BLaER1 treated with 17β-estradiol and CSF1 and Interleukin-3, amounts not matched to agents 10 nM and 100 nM (cell line): ENCODE data around the gene MYO3A.

ENCODE experiments used
- H3K27ac ChIP-seq, 11 experiments: shearing (Covaris generic); formaldehyde crosslinking; 2 replicates each; pipeline ENCODE4 v1.8.1; 2022
- H3K27me3 ChIP-seq, 11 experiments: shearing (Covaris generic); formaldehyde crosslinking; 2 replicates each; pipeline ENCODE4 v1.8.1; 2022
- H3K36me3 ChIP-seq, 11 experiments: shearing (Covaris generic); formaldehyde crosslinking; 2 replicates each; pipeline ENCODE4 v1.8.1; 2022
- H3K4me1 ChIP-seq, 10 experiments: shearing (Covaris generic); formaldehyde crosslinking; 2 replicates each; pipeline ENCODE4 v1.8.1; 2022
- H3K4me2 ChIP-seq, 11 experiments: shearing (Covaris generic); formaldehyde crosslinking; 2 replicates each; pipeline ENCODE4 v1.8.1; 2022
- H3K4me3 ChIP-seq, 10 experiments: shearing (Covaris generic); formaldehyde crosslinking; 2 replicates each; pipeline ENCODE4 v1.8.1; 2022
- H3K9ac ChIP-seq, 11 experiments: shearing (Covaris generic); formaldehyde crosslinking; 2 replicates each; pipeline ENCODE4 v1.8.1; 2022
- H3K9me3 ChIP-seq, 11 experiments: shearing (Covaris generic); formaldehyde crosslinking; replicated peaks in 1 of 11; 2 replicates each; pipeline ENCODE4 v1.8.1; 2022
- H4K20me1 ChIP-seq, 11 experiments: shearing (Covaris generic); formaldehyde crosslinking; 2 replicates each; pipeline ENCODE4 v1.8.1; 2022
- Cebpa-rat ChIP-seq, 11 experiments: shearing (Covaris generic); IDR thresholded peaks; 2 replicates each; pipeline ENCODE4 v1.8.1; 2022

Gene MYO3A

GRCh38 chr10:25959540-25960232 lies 25.7 kb downstream of the MYO3A start:
- Histone ChIP-seq H3K4me3 (no peak overlapping the region), H3K4me2 (0 out of 22 replicates have a peak overlapping the region, but pooled peaks of 1 of the 11 experiments have one; percentile 12), H3K4me1 (peaks cover 0 to 4% (median 0%) of the 10 kb centered on the region in 10 experiments; a peak in 1 of 20 replicates), H3K27ac (no peak overlapping the region), H3K36me3 (no peaks in the 10 kb centered on the region), H3K9me3 (peaks cover 6 to 22% (median 14%) of the 10 kb centered on the region in 11 experiments; a peak in 16 of 22 replicates), H4K20me1 (no peaks in the 10 kb centered on the region), H3K9ac (no peak overlapping the region), H3K27me3 (no peaks in the 10 kb centered on the region)
- TF ChIP-seq Cebpa-rat (IDR thresholded peaks at IDR 0.05) = no peak

GRCh38 chr10:25965584-25965983 lies 31.6 kb downstream of the MYO3A start:
- Histone ChIP-seq H4K20me1 (no peaks in the 10 kb centered on the region), H3K36me3 (no peaks in the 10 kb centered on the region), H3K4me1 (no peaks in the 10 kb centered on the region), H3K27ac (no peak overlapping the region), H3K4me2 (no peak overlapping the region), H3K27me3 (no peaks in the 10 kb centered on the region), H3K9ac (no peak overlapping the region), H3K4me3 (no peak overlapping the region), H3K9me3 (no peaks in the 10 kb centered on the region)
- TF ChIP-seq Cebpa-rat (IDR thresholded peaks at IDR 0.05) = no peak

- Histone ChIP-seq H4K20me1 (no peaks in the 10 kb centered on the region), H3K9me3 (no peaks in the 10 kb centered on the region), H3K4me3 (no peak overlapping the region), H3K27me3 (no peaks in the 10 kb centered on the region), H3K9ac (no peak overlapping the region), H3K36me3 (no peaks in the 10 kb centered on the region), H3K4me2 (no peak overlapping the region), H3K4me1 (no peaks in the 10 kb centered on the region), H3K27ac (no peak overlapping the region)
- TF ChIP-seq Cebpa-rat (IDR thresholded peaks at IDR 0.05) = no peak
Observed at GRCh38 chr10:25966844-25967243, 32.8 kb downstream of the MYO3A start.

GRCh38 chr10:25972631-25973030 lies 38.6 kb downstream of the MYO3A start:
- Histone ChIP-seq H3K4me3 (no peak overlapping the region), H3K4me2 (no peak overlapping the region), H3K27me3 (no peaks in the 10 kb centered on the region), H3K27ac (no peak overlapping the region), H3K4me1 (no peaks in the 10 kb centered on the region), H3K9ac (no peak overlapping the region), H4K20me1 (no peaks in the 10 kb centered on the region), H3K36me3 (no peaks in the 10 kb centered on the region), H3K9me3 (no peaks in the 10 kb centered on the region)
- no peak for TF ChIP-seq Cebpa-rat (IDR thresholded peaks at IDR 0.05)

- Histone ChIP-seq H3K9ac (no peak overlapping the region), H3K27me3 (no peaks in the 10 kb centered on the region), H3K4me2 (no peak overlapping the region), H3K4me1 (no peaks in the 10 kb centered on the region), H3K9me3 (peaks cover 0 to 3% (median 0%) of the 10 kb centered on the region in 11 experiments; a peak in 3 of 22 replicates), H4K20me1 (no peaks in the 10 kb centered on the region), H3K27ac (no peak overlapping the region), H3K4me3 (no peak overlapping the region), H3K36me3 (no peaks in the 10 kb centered on the region)
- no peak for TF ChIP-seq Cebpa-rat (IDR thresholded peaks at IDR 0.05)
Observed at GRCh38 chr10:25974897-25975459, 40.9 kb downstream of the MYO3A start.

- no peaks in the 10 kb centered on the region for H3K4me1 ChIP-seq
- H3K4me2 ChIP-seq = no peak overlapping the region
- TF ChIP-seq Cebpa-rat (IDR thresholded peaks at IDR 0.05) = no peak
- no peaks in the 10 kb centered on the region for H3K27me3 ChIP-seq
- H3K4me3 ChIP-seq = no peak overlapping the region
- H3K9me3 ChIP-seq = peaks cover 0 to 11% (median 0%) of the 10 kb centered on the region in 11 experiments; a peak in 7 of 22 replicates
- no peaks in the 10 kb centered on the region for H3K36me3 ChIP-seq
- no peak overlapping the region for H3K9ac ChIP-seq
- H4K20me1 ChIP-seq = no peaks in the 10 kb centered on the region
- H3K27ac ChIP-seq = no peak overlapping the region
Observed at GRCh38 chr10:25978771-25979170, 44.7 kb downstream of the MYO3A start.

GRCh38 chr10:25982107-25982506 lies 48.1 kb downstream of the MYO3A start:
- Histone ChIP-seq H3K4me1 (no peaks in the 10 kb centered on the region), H3K4me2 (no peak overlapping the region), H3K27ac (no peak overlapping the region), H3K9ac (no peak overlapping the region), H3K4me3 (no peak overlapping the region), H3K27me3 (no peaks in the 10 kb centered on the region), H4K20me1 (no peaks in the 10 kb centered on the region), H3K36me3 (no peaks in the 10 kb centered on the region), H3K9me3 (peaks cover 0 to 11% (median 0%) of the 10 kb centered on the region in 11 experiments; a peak in 7 of 22 replicates)
- TF ChIP-seq Cebpa-rat (IDR thresholded peaks at IDR 0.05) = no peak

GRCh38 chr10:25988583-25988982 lies 54.6 kb downstream of the MYO3A start:
- Histone ChIP-seq H4K20me1 (no peaks in the 10 kb centered on the region), H3K9me3 (no peaks in the 10 kb centered on the region), H3K36me3 (no peaks in the 10 kb centered on the region), H3K27ac (no peak overlapping the region), H3K4me3 (no peak overlapping the region), H3K4me2 (no peak overlapping the region), H3K9ac (no peak overlapping the region), H3K4me1 (no peaks in the 10 kb centered on the region), H3K27me3 (no peaks in the 10 kb centered on the region)
- TF ChIP-seq Cebpa-rat (IDR thresholded peaks at IDR 0.05) = no peak

GRCh38 chr10:25989951-25990350 lies 55.9 kb downstream of the MYO3A start:
- no peaks in the 10 kb centered on the region for H3K4me1 ChIP-seq
- no peak overlapping the region for H3K4me2 ChIP-seq
- H3K9me3 ChIP-seq = no peaks in the 10 kb centered on the region
- TF ChIP-seq Cebpa-rat (IDR thresholded peaks at IDR 0.05) = no peak
- H3K27ac ChIP-seq = no peak overlapping the region
- no peaks in the 10 kb centered on the region for H3K36me3 ChIP-seq
- no peaks in the 10 kb centered on the region for H4K20me1 ChIP-seq
- H3K27me3 ChIP-seq = no peaks in the 10 kb centered on the region
- no peak overlapping the region for H3K4me3 ChIP-seq
- no peak overlapping the region for H3K9ac ChIP-seq
